Gastrocnemius medialis (tissue), 4 donors: ENCODE results near the gene ZNF121. TPM values are rescaled to one million over a fixed set of nuclear protein-coding genes. Genes with fewer than 3 reads are reported as not detected.

Experiments
- ATAC-seq, 2 donors: fragments of 150-250 bp; one replicate each; pipeline ENCODE4 v1.9.1; 2016
- DNase-seq, 2 donors: peaks; one replicate each; pipeline ENCODE4 v3.0.0-alpha.2; 2019
- H3K27ac ChIP-seq, 4 donors: fragments of 200-600 bp; sonication (generic); 1 replicate in 1 of 4; 2 replicates in 3 of 4; pipeline ENCODE4 v1.5.1; 2016 to 2018; ENCODE audit warnings: mild to moderate bottlenecking in 2 of 4, moderate library complexity in 1 of 4
- H3K27me3 ChIP-seq, 3 donors: fragments of 200-600 bp; sonication (generic) in 2 of 3; 1 replicate in 1 of 3; 2 replicates in 2 of 3; pipeline versions ENCODE4 v1.5.1 to v1.6.0; 2016 to 2019; ENCODE audit warnings: mild to moderate bottlenecking in 1 of 3, moderate library complexity in 1 of 3
- H3K36me3 ChIP-seq, 2 donors: fragments of 200-600 bp; sonication (generic) in 1 of 2; one replicate each; pipeline ENCODE4 v1.5.1; 2017 to 2018
- H3K4me1 ChIP-seq, 2 donors: fragments of 200-600 bp; sonication (generic) in 1 of 2; one replicate each; pipeline ENCODE4 v1.5.1; 2016 to 2017; ENCODE audit warnings: mild to moderate bottlenecking in 2 of 2
- H3K4me3 ChIP-seq, 4 donors: fragments of 200-600 bp; sonication (generic) in 3 of 4; 1 replicate in 1 of 4; 2 replicates in 3 of 4; pipeline ENCODE4 v1.5.1; 2016 to 2019; ENCODE audit warnings: mild to moderate bottlenecking in 2 of 4
- H3K9me3 ChIP-seq, 3 donors: fragments of 200-600 bp; sonication (generic) in 2 of 3; 1 replicate in 1 of 3; 2 replicates in 2 of 3; pipeline ENCODE4 v1.5.1; 2016 to 2019
- CTCF ChIP-seq, 5 experiments: fragments of 450-650 bp in 3 of 5; fragments of 200-600 bp in 2 of 5; sonication (generic) in 2 of 5; IDR thresholded peaks in 4 of 5; conservative IDR thresholded peaks in 1 of 5; 1 replicate in 4 of 5; 2 replicates in 1 of 5; pipeline ENCODE4 v1.5.1; 2016 to 2019; ENCODE audit warnings: antibody characterized with exemption in 5 of 5, mild to moderate bottlenecking in 3 of 5, moderate library complexity in 3 of 5
- POLR2A ChIP-seq, 2 donors: fragments of 450-650 bp; IDR thresholded peaks; one replicate each; pipeline ENCODE4 v1.6.1; 2017; ENCODE audit warnings: antibody characterized with exemption in 2 of 2, mild to moderate bottlenecking in 2 of 2, moderate library complexity in 2 of 2
- in situ Hi-C, 4 donors: fragments of 200-750 bp; cut with MboI; loops; one replicate each; pipeline versions ENCODE4 v1.15.0 to v1.8.0; 2017; ENCODE audit warnings: low sequenced_read_pairs in 4 of 4
- intact Hi-C: fragments of 100-400 bp; cut with DNase I; formaldehyde crosslinking; loops from one replicate; pipeline ENCODE4 v1.15.1; 2023; ENCODE audit warnings: low total_unique reads
- total RNA-seq, 4 donors: library from RNA; depleted of rRNA; stranded (reverse); fragments of >200 nt; gene quantifications; one replicate each; pipeline versions ENCODE4 v1.1.0 to v1.2.3, GENCODE V29; 2016

Gene ZNF121
- total RNA-seq, 4 donors from 2014 or later = 11.2 to 21.9 (median 14.6) TPM

GRCh38 chr19:9620842-9621155 is 36.5 kb upstream of the ZNF121 start:
- DNase-seq (no peak), ATAC-seq (peak in 1 of 2 donors; percentile 63)
- H3K27me3 ChIP-seq = no peaks in the 10 kb centered on the region
- H3K36me3 ChIP-seq = peaks cover 9 to 38% of the 10 kb centered on the region in 2 donors
- TF ChIP-seq POLR2A (IDR thresholded peaks at IDR 0.05) = no peak
- no peak for TF ChIP-seq CTCF (IDR thresholded peaks at IDR 0.05 in 4 of 5, conservative IDR thresholded peaks at IDR 0.05 in 1 of 5)
- H3K9me3 ChIP-seq = no peaks in the 10 kb centered on the region
- in situ Hi-C loops = loop anchor here in 3 of 4 donors (5.0 to 25.0 kb wide), 4 partner anchors 142 to 174 kb away; partner anchors contain the start of gene ZNF846 (in 2 of the 3)
- intact Hi-C loops = loop anchor here (1.0 to 10.0 kb wide), 8 partner anchors 36 to 788 kb away; partner anchors contain the start of genes MBD3L1, ZNF121, ZNF266 and ZNF317
- H3K27ac ChIP-seq = peak overlapping the region; percentile 82 to 92 (median 90)
- H3K4me3 ChIP-seq = peak overlapping the region; percentile 70 to 96 (median 86)
- H3K4me1 ChIP-seq = peaks cover 14 to 22% of the 10 kb centered on the region in 2 donors

- no peak overlapping the region for H3K27ac ChIP-seq
- TF ChIP-seq CTCF (IDR thresholded peaks at IDR 0.05 in 4 of 5, conservative IDR thresholded peaks at IDR 0.05 in 1 of 5) (no peak), POLR2A (IDR thresholded peaks at IDR 0.05) (no peak)
- H3K4me3 ChIP-seq = no peak overlapping the region
- DNase-seq = no peak
- intact Hi-C loops = no loop called here
- in situ Hi-C loops = loop anchor here in 1 of 4 donors (25.0 kb wide), 1 partner anchor 146 kb away; the partner anchor contains the start of gene ZNF846
- peaks cover 0 to 15% (median 14%) of the 10 kb centered on the region in 3 donors for H3K9me3 ChIP-seq
- H3K4me1 ChIP-seq = peaks cover 9% of the 10 kb centered on the region in 2 donors
- no peaks in the 10 kb centered on the region for H3K27me3 ChIP-seq
- ATAC-seq = no peak
- H3K36me3 ChIP-seq = peaks cover 40 to 88% of the 10 kb centered on the region in 2 donors
Measured at GRCh38 chr19:9615844-9616243, 31.5 kb upstream of the ZNF121 start.

- in situ Hi-C loops = loop anchor here in 1 of 4 donors (25.0 kb wide), 1 partner anchor 152 kb away; the partner anchor contains the start of gene ZNF846
- TF ChIP-seq CTCF (IDR thresholded peaks at IDR 0.05 in 4 of 5, conservative IDR thresholded peaks at IDR 0.05 in 1 of 5) = no peak
- TF ChIP-seq POLR2A (IDR thresholded peaks at IDR 0.05) = no peak
- intact Hi-C loops = no loop called here
- Histone ChIP-seq H3K4me1 (no peaks in the 10 kb centered on the region), H3K27me3 (no peaks in the 10 kb centered on the region), H3K4me3 (peak overlapping the region in 2 of 4 donors; percentile 12 to 15), H3K36me3 (peaks cover 39 to 84% of the 10 kb centered on the region in 2 donors), H3K27ac (no peak overlapping the region), H3K9me3 (peaks cover 0 to 42% (median 30%) of the 10 kb centered on the region in 3 donors)
- no peak for ATAC-seq
- DNase-seq = no peak
Measured at GRCh38 chr19:9610484-9611113, 26.3 kb upstream of the ZNF121 start.

- no peaks in the 10 kb centered on the region for H3K4me1 ChIP-seq
- H3K9me3 ChIP-seq = peaks cover 0 to 42% (median 30%) of the 10 kb centered on the region in 3 donors
- in situ Hi-C loops = loop anchor here in 1 of 4 donors (25.0 kb wide), 1 partner anchor 153 kb away; the partner anchor contains the start of gene ZNF846
- ATAC-seq = no peak
- H3K36me3 ChIP-seq = peaks cover 32 to 68% of the 10 kb centered on the region in 2 donors
- H3K27ac ChIP-seq = no peak overlapping the region
- H3K27me3 ChIP-seq = no peaks in the 10 kb centered on the region
- no peak overlapping the region for H3K4me3 ChIP-seq
- DNase-seq = no peak
- intact Hi-C loops = no loop called here
- TF ChIP-seq CTCF (IDR thresholded peaks at IDR 0.05 in 4 of 5, conservative IDR thresholded peaks at IDR 0.05 in 1 of 5) (no peak), POLR2A (IDR thresholded peaks at IDR 0.05) (no peak)
Measured at GRCh38 chr19:9608912-9609311, 24.6 kb upstream of the ZNF121 start.
